SHP77 treated with DMSO at 0.1 percent for 48 hours (cell line): ENCODE results near the gene DEPDC1B.
"Not testable (repeated sequence)": the region's sequence is repeated elsewhere in the genome, so short reads cannot be mapped to it uniquely, and the experiment has no call there.

Source experiments
- DNase-seq: peaks from one replicate; lab custom pipeline; 2025; lab: John Stamatoyannopoulos, UW

Gene DEPDC1B, protein sequence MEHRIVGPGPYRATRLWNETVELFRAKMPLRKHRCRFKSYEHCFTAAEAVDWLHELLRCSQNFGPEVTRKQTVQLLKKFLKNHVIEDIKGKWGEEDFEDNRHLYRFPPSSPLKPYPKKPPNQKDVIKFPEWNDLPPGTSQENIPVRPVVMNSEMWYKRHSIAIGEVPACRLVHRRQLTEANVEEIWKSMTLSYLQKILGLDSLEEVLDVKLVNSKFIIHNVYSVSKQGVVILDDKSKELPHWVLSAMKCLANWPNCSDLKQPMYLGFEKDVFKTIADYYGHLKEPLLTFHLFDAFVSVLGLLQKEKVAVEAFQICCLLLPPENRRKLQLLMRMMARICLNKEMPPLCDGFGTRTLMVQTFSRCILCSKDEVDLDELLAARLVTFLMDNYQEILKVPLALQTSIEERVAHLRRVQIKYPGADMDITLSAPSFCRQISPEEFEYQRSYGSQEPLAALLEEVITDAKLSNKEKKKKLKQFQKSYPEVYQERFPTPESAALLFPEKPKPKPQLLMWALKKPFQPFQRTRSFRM

DNA sequence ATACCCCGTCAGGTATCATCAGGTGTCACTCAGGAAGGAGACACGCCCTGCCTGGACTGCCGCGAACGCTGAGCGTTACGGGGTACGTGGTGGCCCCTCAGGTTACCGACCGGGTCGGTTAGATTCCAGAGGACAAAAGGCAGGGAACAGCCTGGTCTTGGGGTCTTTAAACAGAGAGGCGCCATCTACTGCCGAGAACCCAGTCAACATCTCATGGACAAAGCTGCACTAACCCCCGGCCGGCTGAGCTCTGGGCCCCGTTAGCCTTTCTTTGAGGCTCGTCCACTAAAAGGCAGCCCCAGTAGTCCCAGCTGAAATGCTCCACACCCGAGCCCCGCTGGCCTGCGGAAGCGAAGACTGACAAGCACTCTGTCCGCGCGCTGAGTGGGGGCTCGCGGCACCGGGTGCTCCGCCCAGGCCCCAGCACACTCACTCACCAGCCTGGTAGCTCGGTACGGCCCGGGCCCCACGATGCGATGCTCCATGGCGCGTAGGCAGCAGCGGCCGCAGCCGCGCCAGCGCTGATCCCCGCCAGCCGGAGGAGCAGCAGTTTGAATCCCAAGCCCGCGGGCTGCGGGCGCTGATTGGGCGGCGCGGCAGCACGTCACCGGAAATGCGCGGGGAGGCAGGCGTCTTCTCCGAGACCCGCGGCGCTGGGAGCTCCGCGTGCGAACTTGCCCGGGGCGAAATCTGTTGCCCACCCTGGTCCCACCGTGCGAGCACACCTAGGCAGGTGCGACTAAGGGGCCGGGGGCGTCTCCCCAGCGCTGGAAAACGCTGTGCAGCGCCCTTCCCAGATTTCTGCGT, at the start of gene DEPDC1B:
DEPDC1B (minus strand) TSS at position 558 of the 807 bp plus-strand sequence; CDS start at position 485, 73 bp downstream.
- DNase-seq = peak; percentile 76

DNA sequence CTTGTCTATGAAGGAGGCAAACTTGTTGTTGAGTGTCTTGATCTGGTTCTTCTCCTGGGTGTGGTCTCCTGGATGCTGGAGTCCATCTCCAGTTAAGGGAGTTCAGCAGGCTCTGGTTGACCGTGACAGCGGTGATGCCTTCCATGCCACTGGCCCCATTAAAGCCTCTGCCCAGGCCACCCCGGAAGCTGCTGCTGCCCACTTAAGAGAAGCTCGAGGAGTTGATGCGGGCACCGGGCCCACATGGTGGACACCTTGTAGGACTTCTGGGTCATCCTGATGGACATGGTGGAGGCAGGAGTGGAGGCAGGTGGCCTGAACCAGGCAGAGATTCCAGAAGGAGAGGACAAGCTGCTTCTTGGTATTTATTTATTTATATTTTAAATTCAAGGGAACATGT, 44.7 kb upstream of the DEPDC1B start:
- DNase-seq = no peak

DNA sequence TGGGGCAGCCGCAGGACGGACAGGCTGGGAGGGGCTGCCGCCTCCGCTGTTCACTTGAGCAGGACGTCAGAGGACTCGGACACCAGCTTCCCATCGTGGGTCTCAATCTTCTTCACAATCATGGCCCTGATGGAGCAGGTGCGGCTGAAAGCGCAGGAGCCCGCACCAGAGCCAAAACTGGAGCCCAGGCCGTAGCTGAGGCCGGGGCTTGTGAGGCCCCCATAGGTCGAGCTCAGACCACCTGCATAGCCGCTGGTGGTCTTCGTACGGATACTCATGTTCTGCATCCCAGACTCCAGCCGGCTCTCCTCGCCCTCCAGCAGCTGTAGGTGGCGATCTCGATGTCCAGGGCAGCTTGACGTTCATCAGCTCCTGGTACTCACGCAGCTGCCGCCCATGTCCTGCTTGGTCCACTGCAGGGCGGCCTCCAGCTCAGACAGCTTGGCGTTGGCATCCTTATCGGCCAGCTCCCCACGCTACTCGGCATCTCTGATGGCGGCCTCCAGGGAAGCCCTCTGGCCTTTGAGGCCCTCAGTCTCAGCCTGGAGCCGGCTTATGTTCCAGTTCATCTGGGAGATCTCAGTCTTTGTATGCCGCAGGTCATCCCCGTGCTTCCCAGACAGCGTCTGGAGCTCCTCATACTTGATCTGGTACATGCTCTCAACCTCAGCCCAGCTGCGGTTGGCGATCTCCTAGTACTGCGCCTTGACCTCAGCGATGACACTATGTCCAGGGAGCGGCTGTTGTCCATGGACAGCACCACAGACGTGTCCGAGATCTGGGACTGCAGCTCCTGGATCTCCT, 43.7 kb upstream of the DEPDC1B start:
- DNase-seq = no peak

DNA sequence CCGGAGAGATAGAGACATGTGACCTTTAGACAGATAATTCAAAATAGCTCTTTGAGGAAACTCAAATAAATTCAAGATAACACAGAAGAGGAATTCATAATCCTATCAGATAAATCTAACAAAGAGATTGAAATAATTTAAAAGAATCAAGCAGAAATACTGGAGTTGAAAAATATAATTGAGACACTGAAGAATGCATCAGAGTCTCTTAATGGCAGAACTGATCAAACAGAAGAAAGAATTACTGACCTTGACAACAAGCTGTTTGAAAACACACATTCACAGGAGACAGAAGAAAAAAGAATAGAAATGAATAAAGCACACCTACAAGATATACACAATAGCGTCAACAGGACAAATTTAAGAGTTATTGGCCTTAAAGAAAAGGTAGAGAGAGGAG, 40.4 kb upstream of the DEPDC1B start:
- DNase-seq = no peak

DNA sequence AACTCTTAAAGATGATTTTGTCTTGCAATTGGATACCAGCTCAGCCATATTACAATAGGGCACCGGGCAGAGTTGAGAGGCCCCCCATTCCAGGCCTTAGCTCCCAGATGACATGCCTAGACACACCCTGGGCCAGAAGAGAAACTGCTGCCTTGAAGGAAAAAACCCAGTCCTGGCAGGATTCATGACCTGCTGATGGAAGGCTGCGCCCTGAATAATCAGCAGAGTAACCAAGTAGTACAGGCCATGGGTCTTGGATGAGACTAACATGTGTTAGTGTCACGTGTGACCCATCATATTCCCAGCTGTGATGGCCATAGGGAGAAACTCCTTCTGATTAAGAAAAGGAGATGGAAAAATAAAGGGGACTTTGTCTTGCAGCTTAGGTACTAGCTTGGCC, 39.0 kb upstream of the DEPDC1B start:
- DNase-seq = no peak

GRCh38 chr5:60738461-60738860, 38.5 kb upstream of the DEPDC1B start:
- no peak for DNase-seq

- DNase-seq = not testable (repeated sequence)
Measured at GRCh38 chr5:60730858-60731257, 30.9 kb upstream of the DEPDC1B start.

GRCh38 chr5:60727033-60727679, 27.2 kb upstream of the DEPDC1B start:
- DNase-seq = no peak

- no peak for DNase-seq
Measured at GRCh38 chr5:60724126-60724525, 24.2 kb upstream of the DEPDC1B start.

DNA sequence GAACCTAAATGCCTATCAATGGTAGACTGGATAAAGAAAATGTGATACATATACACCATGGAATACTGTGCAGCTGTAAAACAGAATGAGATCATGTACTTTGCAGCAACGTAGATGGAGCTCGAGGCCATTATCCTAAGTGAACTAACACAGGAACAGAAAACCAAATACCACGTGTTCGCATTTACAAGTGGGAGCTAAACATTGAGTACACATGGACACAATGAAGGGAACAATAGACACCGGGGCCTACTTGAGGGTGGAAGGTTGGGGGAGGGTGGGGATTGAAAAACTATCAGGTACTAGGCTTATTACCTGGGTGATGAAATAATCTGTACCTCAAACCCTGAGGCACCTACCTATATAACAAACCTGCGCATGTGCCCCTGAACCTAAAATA, 22.4 kb upstream of the DEPDC1B start:
- peak; percentile 65 for DNase-seq

- no peak for DNase-seq
Measured at GRCh38 chr5:60719329-60719728, 19.4 kb upstream of the DEPDC1B start.

GRCh38 chr5:60718166-60718892, 18.4 kb upstream of the DEPDC1B start:
- DNase-seq = no peak

- not testable (repeated sequence) for DNase-seq
Measured at GRCh38 chr5:60715201-60715928, 15.4 kb upstream of the DEPDC1B start.

- DNase-seq = no peak
Measured at GRCh38 chr5:60712950-60713349, 13.0 kb upstream of the DEPDC1B start.

GRCh38 chr5:60711892-60712291, 11.9 kb upstream of the DEPDC1B start:
- not testable (repeated sequence) for DNase-seq

GRCh38 chr5:60710362-60710761, 10.4 kb upstream of the DEPDC1B start:
- DNase-seq = no peak

- no peak for DNase-seq
Measured at GRCh38 chr5:60705144-60705543, 5.2 kb upstream of the DEPDC1B start.

GRCh38 chr5:60703944-60704343, 4.0 kb upstream of the DEPDC1B start:
- DNase-seq = no peak

- DNase-seq = no peak
Measured at GRCh38 chr5:60701321-60701968, 1.5 kb upstream of the DEPDC1B start.

DNA sequence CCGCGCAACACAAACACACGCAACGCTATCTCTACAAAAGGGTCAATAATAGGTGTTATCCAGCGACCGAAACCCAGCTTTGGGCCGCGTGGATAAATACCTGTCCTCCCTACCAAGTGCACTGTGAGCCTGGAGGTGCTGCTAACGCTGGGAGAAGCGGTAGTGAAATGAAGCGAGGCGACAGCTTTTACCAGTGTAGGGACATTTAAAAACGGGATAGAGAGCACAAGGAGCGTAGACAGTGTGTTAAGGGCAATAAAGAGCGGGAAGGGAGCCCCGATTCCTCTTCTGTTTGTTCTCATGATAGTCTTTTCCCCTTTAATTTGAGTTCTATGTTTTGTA, 421 bp upstream of the DEPDC1B start:
- no peak for DNase-seq
